Endothelial cell (in vitro differentiated cells): ENCODE data around the gene CPLANE2. TPM values are rescaled to one million over a fixed set of nuclear protein-coding genes. Genes with fewer than 3 reads are reported as not detected.
"Not testable (repeated sequence)": the region's sequence is repeated elsewhere in the genome, so short reads cannot be mapped to it uniquely, and the experiment has no call there.

Experiments used
- DNase-seq: peaks from one replicate; pipeline ENCODE4 v3.0.0; 2021; ENCODE audit warnings: low spot score
- H3K27ac Mint-ChIP-seq: one replicate; pipeline ENCODE4 v1.8.0; 2021; ENCODE audit warnings: mixed read lengths, inconsistent platforms; ENCODE audit not compliant: unreplicated experiment
- H3K27me3 Mint-ChIP-seq: one replicate; pipeline ENCODE4 v1.8.0; 2021; ENCODE audit warnings: mild to moderate bottlenecking, moderate library complexity, mixed read lengths, inconsistent platforms; ENCODE audit not compliant: unreplicated experiment
- H3K36me3 Mint-ChIP-seq: one replicate; pipeline ENCODE4 v1.8.0; 2021; ENCODE audit warnings: mild to moderate bottlenecking, low read depth, mixed read lengths, inconsistent platforms; ENCODE audit not compliant: unreplicated experiment
- H3K4me1 Mint-ChIP-seq: one replicate; pipeline ENCODE4 v1.8.0; 2021; ENCODE audit warnings: mild to moderate bottlenecking, mixed read lengths, inconsistent platforms; ENCODE audit not compliant: unreplicated experiment
- H3K4me3 Mint-ChIP-seq: one replicate; pipeline ENCODE4 v1.8.0; 2021; ENCODE audit warnings: mild to moderate bottlenecking, mixed read lengths, inconsistent platforms; ENCODE audit not compliant: unreplicated experiment
- H3K9me3 Mint-ChIP-seq: one replicate; pipeline ENCODE4 v1.8.0; 2021; ENCODE audit warnings: mixed read lengths, inconsistent platforms; ENCODE audit not compliant: unreplicated experiment
- total RNA-seq: library from RNA; stranded (reverse); fragmentation: NEBNext Ultra II Directional; extraction: Animal tissue kit (Norgen Biotek cat#: 25700); gene quantifications from one replicate; pipeline ENCODE4 v1.2.1, GENCODE V29; 2021; ENCODE audit not compliant: unreplicated experiment
- TF ChIP-seq, protein P1 (sequence below): fragments of 200-600 bp; sonication (generic); IDR thresholded peaks from one replicate; pipeline ENCODE4 v1.5.0; 2021; ENCODE audit warnings: antibody characterized with exemption; ENCODE audit not compliant: unreplicated experiment

CPLANE2 gene
- total RNA-seq, 1 donor from 2014 or later: 3.6 TPM

DNA sequence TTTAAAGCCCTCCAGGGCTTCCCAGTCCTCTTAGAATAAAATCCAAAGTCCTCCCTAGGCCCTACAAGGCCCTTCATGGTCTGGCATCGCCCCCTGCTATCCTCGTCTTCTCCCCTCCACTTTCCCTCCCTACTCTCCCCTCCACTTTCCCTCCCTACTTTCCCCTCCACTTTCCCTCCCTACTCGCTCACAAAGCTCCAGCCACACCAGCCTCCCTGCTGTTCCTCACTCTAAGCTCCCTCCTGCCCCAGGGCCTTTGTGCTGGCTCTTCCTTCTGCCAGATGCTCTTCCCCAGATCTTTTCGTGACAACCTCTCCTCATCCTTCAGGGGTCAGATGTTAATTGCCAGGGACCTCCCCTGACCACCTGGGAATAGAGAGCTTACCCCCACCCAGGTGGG, 37.3 kb downstream of the CPLANE2 start:
- Mint-ChIP-seq H3K4me3 (no peak overlapping the region), H3K9me3 (no peaks in the 10 kb centered on the region), H3K4me1 (peaks cover 8% of the 10 kb centered on the region), H3K36me3 (peaks cover 14% of the 10 kb centered on the region), H3K27me3 (peaks cover 11% of the 10 kb centered on the region), H3K27ac (no peak overlapping the region)
- DNase-seq: no peak
- TF ChIP-seq, protein P1, sequence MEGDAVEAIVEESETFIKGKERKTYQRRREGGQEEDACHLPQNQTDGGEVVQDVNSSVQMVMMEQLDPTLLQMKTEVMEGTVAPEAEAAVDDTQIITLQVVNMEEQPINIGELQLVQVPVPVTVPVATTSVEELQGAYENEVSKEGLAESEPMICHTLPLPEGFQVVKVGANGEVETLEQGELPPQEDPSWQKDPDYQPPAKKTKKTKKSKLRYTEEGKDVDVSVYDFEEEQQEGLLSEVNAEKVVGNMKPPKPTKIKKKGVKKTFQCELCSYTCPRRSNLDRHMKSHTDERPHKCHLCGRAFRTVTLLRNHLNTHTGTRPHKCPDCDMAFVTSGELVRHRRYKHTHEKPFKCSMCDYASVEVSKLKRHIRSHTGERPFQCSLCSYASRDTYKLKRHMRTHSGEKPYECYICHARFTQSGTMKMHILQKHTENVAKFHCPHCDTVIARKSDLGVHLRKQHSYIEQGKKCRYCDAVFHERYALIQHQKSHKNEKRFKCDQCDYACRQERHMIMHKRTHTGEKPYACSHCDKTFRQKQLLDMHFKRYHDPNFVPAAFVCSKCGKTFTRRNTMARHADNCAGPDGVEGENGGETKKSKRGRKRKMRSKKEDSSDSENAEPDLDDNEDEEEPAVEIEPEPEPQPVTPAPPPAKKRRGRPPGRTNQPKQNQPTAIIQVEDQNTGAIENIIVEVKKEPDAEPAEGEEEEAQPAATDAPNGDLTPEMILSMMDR: no peak

DNA sequence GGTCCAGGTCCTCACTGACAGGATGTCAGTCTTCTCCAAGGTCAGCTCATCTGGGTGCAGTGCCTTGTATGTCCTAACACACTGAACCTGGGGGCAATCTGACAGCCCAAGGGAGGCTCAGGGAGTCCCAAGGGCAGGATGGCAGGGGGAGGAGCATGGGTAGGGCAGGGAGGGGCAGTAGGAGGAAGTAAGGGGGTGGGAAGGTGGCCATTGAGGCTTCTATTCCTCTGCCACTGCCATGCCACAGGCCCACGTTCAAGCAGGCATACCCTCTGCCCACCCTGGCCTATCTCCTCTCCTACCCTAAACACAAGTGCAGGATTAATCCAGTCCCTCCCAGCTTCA, 37.9 kb downstream of the CPLANE2 start:
- H3K4me1 Mint-ChIP-seq: peaks cover 8% of the 10 kb centered on the region
- TF ChIP-seq, protein P1: no peak
- DNase-seq: no peak
- H3K36me3 Mint-ChIP-seq: peaks cover 14% of the 10 kb centered on the region
- H3K9me3 Mint-ChIP-seq: no peaks in the 10 kb centered on the region
- no peak overlapping the region for H3K27ac Mint-ChIP-seq
- peaks cover 11% of the 10 kb centered on the region for H3K27me3 Mint-ChIP-seq
- H3K4me3 Mint-ChIP-seq: no peak overlapping the region

DNA sequence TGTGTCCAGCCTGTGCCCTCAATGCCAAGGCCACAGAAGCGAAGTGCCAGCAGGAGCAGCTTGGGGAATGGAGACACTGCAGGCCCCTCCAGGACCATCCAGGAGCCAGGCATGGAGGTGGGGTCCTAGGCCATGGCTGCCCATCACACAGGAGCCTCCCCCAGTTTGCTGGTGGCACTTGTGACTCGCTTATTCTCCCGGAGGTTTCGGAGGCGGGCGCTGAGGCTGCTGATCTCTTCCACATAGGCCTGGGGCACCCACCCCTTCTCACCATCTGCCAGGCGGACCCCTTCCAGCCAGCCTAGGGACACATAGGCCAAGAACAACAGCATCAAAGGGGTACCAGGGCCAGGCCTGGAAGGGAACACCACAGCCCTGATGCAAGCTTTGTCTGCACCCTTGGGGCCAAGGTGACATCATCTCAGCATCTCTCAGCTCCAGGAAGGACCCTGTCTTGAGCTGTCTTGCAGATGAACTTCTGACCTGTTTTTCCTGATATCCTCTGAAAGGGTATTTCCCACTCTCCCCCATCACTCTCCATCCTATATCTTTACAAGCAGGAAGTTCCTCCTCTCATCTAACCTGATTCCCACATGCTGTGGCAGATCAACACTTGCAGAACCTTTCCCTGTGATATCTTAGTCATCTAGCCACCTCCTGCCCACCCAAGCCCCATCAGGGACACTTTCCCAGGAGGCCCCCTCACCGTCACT, 38.4 kb downstream of the CPLANE2 start:
- Mint-ChIP-seq H3K4me3 (no peak overlapping the region), H3K9me3 (no peaks in the 10 kb centered on the region)

DNA sequence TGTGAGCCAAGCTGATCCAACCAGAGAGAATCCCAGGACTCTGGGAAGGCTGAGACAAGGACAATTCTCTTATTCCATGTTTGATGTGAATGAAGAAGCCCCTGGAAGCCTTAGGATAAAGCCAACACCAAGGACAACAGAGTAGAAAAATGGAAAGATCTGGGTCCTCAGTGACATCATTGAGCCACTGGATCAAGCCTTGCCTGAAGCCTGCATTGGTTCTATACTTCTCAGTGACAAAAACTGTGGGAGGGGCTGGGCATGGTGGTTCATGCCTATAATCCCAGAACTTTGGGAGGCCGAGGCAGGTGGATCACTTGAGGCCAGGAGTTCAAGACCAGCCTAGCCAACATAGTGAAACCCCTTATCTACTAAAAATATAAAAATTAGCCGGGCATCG, 40.1 kb downstream of the CPLANE2 start:
- Mint-ChIP-seq H3K36me3 (peaks cover 6% of the 10 kb centered on the region), H3K9me3 (no peaks in the 10 kb centered on the region), H3K27ac (no peak overlapping the region), H3K4me1 (no peaks in the 10 kb centered on the region), H3K4me3 (no peak overlapping the region), H3K27me3 (peaks cover 5% of the 10 kb centered on the region)
- TF ChIP-seq, protein P1: no peak
- no peak for DNase-seq

More for the DNA sequence above, 38.4 kb downstream of the CPLANE2 start:
- Mint-ChIP-seq H3K27me3 (peaks cover 11% of the 10 kb centered on the region), H3K36me3 (peaks cover 13% of the 10 kb centered on the region), H3K27ac (no peak overlapping the region), H3K4me1 (peaks cover 7% of the 10 kb centered on the region)
- no peak for DNase-seq
- TF ChIP-seq, protein P1: no peak

DNA sequence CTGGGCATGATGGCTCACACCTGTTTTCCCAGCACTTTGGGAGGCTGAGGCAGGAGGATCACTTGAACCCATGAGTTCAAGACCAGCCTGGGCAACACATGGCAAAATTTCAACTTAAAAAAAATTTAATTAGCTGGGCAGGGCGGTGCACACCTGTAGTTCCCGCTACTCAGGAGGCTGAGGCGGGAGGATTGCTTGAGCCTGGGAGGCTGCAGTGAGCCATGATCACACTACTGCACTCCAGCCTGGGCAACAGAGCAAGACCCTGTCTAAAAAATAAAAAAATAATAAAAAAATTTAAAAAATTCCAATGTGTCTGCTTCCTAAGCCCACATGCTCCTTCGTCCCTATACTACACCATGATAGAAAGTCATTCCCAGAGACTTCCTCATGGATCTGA, 40.8 kb downstream of the CPLANE2 start:
- H3K9me3 Mint-ChIP-seq, H3K4me3 Mint-ChIP-seq, H3K4me1 Mint-ChIP-seq, DNase-seq, H3K27me3 Mint-ChIP-seq, H3K36me3 Mint-ChIP-seq, H3K27ac Mint-ChIP-seq: not testable (repeated sequence)
